ENCODE results near the gene ZNF417.
"Not testable (repeated sequence)": the region's sequence is repeated elsewhere in the genome, so short reads cannot be mapped to it uniquely, and the experiment has no call there.

ZNF417 gene

DNA sequence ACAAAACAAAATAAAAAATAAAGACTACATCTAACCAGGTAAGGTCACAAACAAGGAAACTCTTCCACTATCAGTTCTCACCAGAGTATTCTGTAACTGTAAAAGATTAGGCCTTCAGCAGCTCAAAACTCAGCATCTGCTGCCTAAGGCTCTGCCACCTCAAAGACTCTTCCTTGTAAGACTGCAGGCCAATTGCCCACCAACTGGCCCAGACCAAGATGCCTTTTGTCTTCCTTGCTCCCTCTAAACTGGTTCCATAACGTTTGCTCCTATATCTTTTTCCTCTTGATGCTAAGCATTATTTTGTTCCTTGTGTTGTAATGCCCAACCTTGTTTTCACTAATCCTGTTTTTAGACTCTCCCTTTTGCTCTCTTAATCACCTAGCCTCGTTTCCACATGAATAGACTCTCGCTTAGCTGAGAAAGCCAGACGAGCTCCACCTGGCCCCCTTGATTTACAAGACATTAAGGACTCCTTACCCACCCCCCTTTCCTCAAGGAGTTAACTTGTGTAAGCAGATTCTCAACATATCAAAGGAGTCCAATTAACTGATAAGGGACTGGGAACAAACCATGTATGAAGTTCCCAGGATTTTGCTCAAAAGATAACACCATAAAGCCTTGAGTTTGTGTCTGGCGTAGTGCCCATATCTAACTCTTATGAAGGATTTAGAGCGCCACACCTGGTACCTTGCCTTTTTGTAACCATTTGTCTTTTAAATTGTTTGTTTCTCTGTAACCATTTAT, 29.0 kb downstream of the ZNF417 start:
- DNase-seq, result no peak

DNA sequence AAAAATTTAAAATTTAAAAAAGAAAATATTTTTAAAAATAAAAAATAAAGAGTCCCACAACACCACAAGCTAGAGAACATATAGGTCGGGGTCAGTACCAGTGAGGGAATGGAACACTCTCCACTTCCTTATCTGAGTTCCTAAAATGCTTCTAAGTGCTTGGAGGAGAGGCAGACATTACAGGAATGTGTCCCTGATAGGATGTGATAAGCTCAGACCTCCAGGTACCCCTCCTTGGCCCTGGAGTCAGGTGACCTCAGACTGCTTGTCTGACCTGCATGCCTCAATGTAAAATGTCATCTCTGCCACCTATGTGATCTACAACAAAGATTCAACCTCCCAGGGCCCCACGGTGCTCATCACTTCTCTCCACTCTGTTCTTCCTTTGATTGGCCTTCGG, 30.3 kb downstream of the ZNF417 start:
- no peak for DNase-seq

DNA sequence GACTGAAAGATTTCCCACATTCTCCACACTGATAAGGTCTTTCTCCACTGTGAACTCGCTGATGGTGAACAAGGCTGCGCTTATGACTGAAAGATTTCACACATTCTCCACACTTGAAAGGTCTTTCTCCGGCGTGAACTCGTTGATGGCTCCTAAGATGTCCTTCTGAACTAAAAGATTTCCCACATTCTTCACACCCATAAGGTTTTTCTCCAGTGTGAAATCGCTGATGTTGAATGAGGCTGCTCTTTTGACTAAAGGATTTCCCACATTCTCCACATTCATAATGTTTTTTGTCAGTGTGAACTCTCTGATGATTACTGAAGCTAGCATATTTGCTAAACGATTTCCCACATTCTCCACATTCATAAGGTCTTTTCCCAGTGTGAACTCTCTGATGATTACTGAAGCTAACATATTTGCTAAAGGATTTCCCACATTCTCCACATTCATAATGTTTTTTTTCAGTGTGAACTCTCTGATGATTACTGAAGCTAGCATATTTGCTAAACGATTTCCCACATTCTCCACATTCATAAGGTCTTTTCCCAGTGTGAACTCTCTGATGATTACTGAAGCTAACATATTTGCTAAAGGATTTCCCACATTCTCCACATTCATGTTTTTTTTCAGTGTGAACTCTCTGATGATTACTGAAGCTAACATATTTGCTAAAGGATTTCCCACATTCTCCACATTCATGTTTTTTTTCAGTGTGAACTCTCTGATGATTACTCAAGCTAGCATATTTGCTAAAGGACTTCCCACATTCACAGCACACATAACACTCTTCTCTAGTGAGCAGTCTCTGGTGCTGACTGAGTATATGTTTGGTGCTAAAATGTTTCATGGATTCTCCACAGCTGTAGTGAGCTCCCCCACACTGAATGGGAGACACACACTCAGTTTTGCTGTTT, 42.3 kb downstream of the ZNF417 start:
- DNase-seq, result not testable (repeated sequence)

DNA sequence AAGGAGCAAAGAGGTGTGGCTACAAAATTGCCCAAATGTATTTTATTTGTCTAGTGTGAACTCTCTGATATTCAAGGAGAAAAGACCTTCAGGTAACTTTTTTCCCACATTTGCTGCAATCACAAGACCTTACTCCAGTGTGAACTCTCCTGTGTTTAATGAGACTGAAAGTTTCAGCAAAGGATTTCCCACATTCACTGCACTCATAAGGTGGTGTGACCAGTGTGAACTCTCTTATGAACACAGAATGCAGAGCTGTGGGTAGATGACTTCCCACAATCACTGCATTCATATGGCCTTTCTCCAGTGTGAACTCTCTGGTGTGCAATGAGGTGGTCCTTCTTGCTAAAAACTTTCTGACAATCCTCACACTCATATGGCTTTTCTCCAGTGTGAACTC, 43.9 kb downstream of the ZNF417 start:
- DNase-seq, result no peak

DNA sequence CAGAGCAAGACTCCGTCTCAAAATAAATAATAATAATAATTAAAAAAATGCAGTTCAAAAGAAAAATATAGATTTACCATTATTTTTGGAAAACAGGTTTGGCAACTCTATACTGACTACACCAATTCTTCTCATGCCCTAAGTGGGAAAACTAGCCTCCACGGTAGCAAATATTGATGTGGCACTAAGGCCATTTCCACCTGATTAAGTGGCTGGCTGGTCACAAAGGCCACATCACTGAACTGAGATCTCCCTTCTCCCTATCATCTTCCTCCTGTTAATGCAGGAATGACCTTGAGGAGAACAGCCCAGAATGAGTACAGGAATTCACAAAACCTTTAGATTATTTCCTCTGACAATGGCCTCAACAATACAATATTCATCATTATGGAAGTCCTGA, 46.2 kb downstream of the ZNF417 start:
- DNase-seq, result no peak

- DNase-seq, result not testable (repeated sequence)
Observed at GRCh38 chr19:57869655-57870054, 46.7 kb downstream of the ZNF417 start.

GRCh38 chr19:57867868-57868492, 48.4 kb downstream of the ZNF417 start:
- no peak for DNase-seq

All from CD4-positive, alpha-beta T cell treated with Interleukin-12 subunit alpha and Interleukin-12 subunit beta, for 1 hour (primary cell).